Right lobe of liver (tissue), 6 donors: ENCODE measurements around the gene HLA-DQA1. TPM values are rescaled to one million over a fixed set of nuclear protein-coding genes. Genes with fewer than 3 reads are reported as not detected.
"Not testable (repeated sequence)": the region's sequence is repeated elsewhere in the genome, so short reads cannot be mapped to it uniquely, and the experiment has no call there.

ENCODE experiments used
- ATAC-seq, 4 donors: fragments of 200-7000 bp; cut with Tn5 transposase; one replicate each; pipeline ENCODE4 v1.9.1; 2020; ENCODE audit warnings: mild to moderate bottlenecking in 4 of 4, moderate library complexity in 4 of 4
- DNase-seq, 3 donors: peaks; one replicate each; pipeline ENCODE4 v3.0.0-alpha.2; 2020
- H3K27ac ChIP-seq, 3 donors: fragments of 200-600 bp; one replicate each; pipeline ENCODE4 v1.8.0; 2022
- H3K27me3 ChIP-seq, 2 donors: fragments of 200-600 bp; one replicate each; pipeline ENCODE4 v1.8.0; 2022
- H3K36me3 ChIP-seq, 4 donors: fragments of 200-600 bp; sonication (generic) in 1 of 4; one replicate each; pipeline versions ENCODE4 v1.5.1 to v1.8.0; 2017 to 2022; ENCODE audit warnings: control low read depth in 1 of 4
- H3K4me1 ChIP-seq, 4 donors: fragments of 200-600 bp; sonication (generic) in 1 of 4; one replicate each; pipeline versions ENCODE4 v1.5.1 to v1.8.0; 2017 to 2022; ENCODE audit warnings: control low read depth in 1 of 4
- H3K4me3 ChIP-seq, 3 donors: fragments of 200-600 bp; one replicate each; pipeline ENCODE4 v1.8.0; 2022
- H3K9me3 ChIP-seq, 4 donors: fragments of 200-600 bp; sonication (generic) in 1 of 4; one replicate each; pipeline versions ENCODE4 v1.5.1 to v1.8.0; 2017 to 2022; ENCODE audit warnings: control low read depth in 1 of 4
- CTCF ChIP-seq, 4 donors: fragments of 200-600 bp in 3 of 4; fragments of 450-650 bp in 1 of 4; IDR thresholded peaks; one replicate each; pipeline versions ENCODE4 v1.5.1 to v1.8.0; 2016 to 2022; ENCODE audit warnings: antibody characterized with exemption in 4 of 4, mild to moderate bottlenecking in 2 of 4
- POLR2A ChIP-seq: fragments of 450-650 bp; IDR thresholded peaks from one replicate; pipeline ENCODE4 v1.6.1; 2017; ENCODE audit warnings: antibody characterized with exemption, mild to moderate bottlenecking
- WGBS: methylation state at CpG from one replicate; pipeline ENCODE4 v1.1.6; 2018; ENCODE audit warnings: low coverage, low lambda C conversion rate; ENCODE audit not compliant: insufficient coverage; ENCODE audit errors: missing lambda C conversion rate; 5-methylcytosine and 5-hydroxymethylcytosine counted together
- intact Hi-C, 2 donors: fragments of 100-400 bp; cut with DNase I; formaldehyde crosslinking; loops; one replicate each; pipeline versions ENCODE4 v1.11.2 to v1.14.1; 2022
- total RNA-seq, 6 experiments: library from RNA; depleted of rRNA in 2 of 6; stranded (reverse); fragments of >200 nt in 2 of 6; fragmentation: NEBNext Ultra II Directional in 3 of 6; extraction: Animal tissue kit (Norgen Biotek cat#: 25700) in 3 of 6; gene quantifications; one replicate each; pipeline versions ENCODE4 v1.1.0 to v1.2.4, GENCODE V29; 2016 to 2023
- donor health status: DM: no; HTN: yes; CAD: no.
- donor health status: DM: no; HTN: no; CAD: no.
- donor health status: DM: no; HTN: no; CAD: no.
- donor health status: DM: no; HTN: yes; CAD: no.
- donor health status: DM: no; HTN: yes; CAD: no.

Gene HLA-DQA1
- total RNA-seq, 6 experiments from 2014 or later = 0.31 to 15.9 (median 5.4) TPM

GRCh38 chr6:32642720-32643106 is 5.5 kb downstream of the HLA-DQA1 start:
- intact Hi-C loops = no loop called here
- ATAC-seq = no peak
- Histone ChIP-seq H3K27me3 (no peaks in the 10 kb centered on the region), H3K36me3 (no peaks in the 10 kb centered on the region), H3K9me3 (no peaks in the 10 kb centered on the region), H3K4me1 (no peaks in the 10 kb centered on the region), H3K4me3 (no peak overlapping the region), H3K27ac (no peak overlapping the region)
- TF ChIP-seq CTCF (IDR thresholded peaks at IDR 0.05) (no peak), POLR2A (no peak)
- no CpG with 5 or more reads among the region's 6 CpGs for WGBS
- DNase-seq = no peak

- TF ChIP-seq CTCF (IDR thresholded peaks at IDR 0.05) = no peak
- TF ChIP-seq POLR2A = no peak
- H3K27ac ChIP-seq = no peak overlapping the region
- H3K4me3 ChIP-seq = no peak overlapping the region
- intact Hi-C loops = no loop called here
- H3K9me3 ChIP-seq = no peaks in the 10 kb centered on the region
- 18% methylated on average over 4 of the region's 4 CpGs for WGBS
- ATAC-seq = no peak
- DNase-seq = no peak
- no peaks in the 10 kb centered on the region for H3K27me3 ChIP-seq
- no peaks in the 10 kb centered on the region for H3K4me1 ChIP-seq
- H3K36me3 ChIP-seq = no peaks in the 10 kb centered on the region
These were observed 6.7 kb downstream of the HLA-DQA1 start for GRCh38 chr6:32643904-32644303.

GRCh38 chr6:32645047-32645703 is 8.0 kb downstream of the HLA-DQA1 start:
- 41% methylated on average over 4 of the region's 6 CpGs for WGBS
- intact Hi-C loops = no loop called here
- Histone ChIP-seq H3K4me1 (no peaks in the 10 kb centered on the region), H3K9me3 (no peaks in the 10 kb centered on the region), H3K27me3 (no peaks in the 10 kb centered on the region), H3K27ac (no peak overlapping the region), H3K4me3 (no peak overlapping the region), H3K36me3 (no peaks in the 10 kb centered on the region)
- ATAC-seq (no peak), DNase-seq (no peak)
- no peak for TF ChIP-seq POLR2A
- no peak for TF ChIP-seq CTCF (IDR thresholded peaks at IDR 0.05)

GRCh38 chr6:32655203-32655710 is 18.1 kb downstream of the HLA-DQA1 start:
- Histone ChIP-seq H3K36me3 (no peaks in the 10 kb centered on the region), H3K27ac (no peak overlapping the region), H3K4me1 (no peaks in the 10 kb centered on the region), H3K4me3 (no peak overlapping the region), H3K27me3 (no peaks in the 10 kb centered on the region), H3K9me3 (no peaks in the 10 kb centered on the region)
- ATAC-seq = no peak
- DNase-seq = no peak
- intact Hi-C loops = no loop called here
- TF ChIP-seq POLR2A (no peak), CTCF (IDR thresholded peaks at IDR 0.05) (no peak)
- WGBS = 0% methylated on average over 2 of the region's 2 CpGs

- H3K27me3 ChIP-seq, ATAC-seq, H3K36me3 ChIP-seq, H3K27ac ChIP-seq, H3K4me3 ChIP-seq, intact Hi-C loops, H3K4me1 ChIP-seq, DNase-seq, H3K9me3 ChIP-seq: not testable (repeated sequence)
- WGBS = no CpG with 5 or more reads among the region's 6 CpGs
These were observed 20.1 kb downstream of the HLA-DQA1 start for GRCh38 chr6:32657329-32657728.

GRCh38 chr6:32657819-32658218 is 20.6 kb downstream of the HLA-DQA1 start:
- H3K27ac ChIP-seq, ATAC-seq, intact Hi-C loops, H3K9me3 ChIP-seq, H3K27me3 ChIP-seq, H3K4me1 ChIP-seq, H3K36me3 ChIP-seq, H3K4me3 ChIP-seq, DNase-seq: not testable (repeated sequence)
